Stimulated activated CD8-positive, alpha-beta memory T cell treated with anti-CD3 and anti-CD28 coated beads, Interleukin-4, amount 100 ng/mL, for 4 hours (primary cell): ENCODE data around the gene PRRT1.

Source experiments
- DNase-seq, 2 donors: peaks; one replicate each; pipeline ENCODE4 v3.0.0-alpha.2; 2020; ENCODE audit warnings: low read depth in 2 of 2, low spot score in 1 of 2

Gene PRRT1

GRCh38 chr6:32175711-32176475 lies 24.2 kb upstream of the PRRT1 start, which contains the start of gene AGPAT1:
AGPAT1 (minus strand) TSS chr6:32176084; CDS start chr6:32171496, 4,588 bp downstream.
- DNase-seq = peak; percentile 93 to 95

DNA sequence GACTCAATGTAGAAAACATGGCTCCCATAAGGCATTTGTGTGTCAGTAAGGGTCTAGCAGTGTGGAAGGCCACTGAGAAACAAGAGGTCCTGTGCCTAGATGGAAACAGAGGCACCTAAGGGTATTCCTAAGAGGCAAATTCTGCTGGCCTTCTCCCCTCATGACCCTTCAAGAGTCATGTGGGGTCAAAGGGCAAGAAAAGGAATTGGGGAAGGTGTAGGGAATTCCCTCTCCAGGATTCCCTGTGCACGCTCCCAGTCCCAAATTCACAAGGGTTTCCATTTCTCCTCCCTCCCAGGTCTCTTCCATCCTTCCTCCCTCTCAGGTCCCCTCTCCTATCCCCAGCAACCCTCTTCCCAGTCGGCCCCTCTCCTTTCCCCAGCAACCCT lies 23.6 kb upstream of the PRRT1 start:
- no peak for DNase-seq

GRCh38 chr6:32174416-32174815 lies 22.7 kb upstream of the PRRT1 start:
- no peak for DNase-seq

DNA sequence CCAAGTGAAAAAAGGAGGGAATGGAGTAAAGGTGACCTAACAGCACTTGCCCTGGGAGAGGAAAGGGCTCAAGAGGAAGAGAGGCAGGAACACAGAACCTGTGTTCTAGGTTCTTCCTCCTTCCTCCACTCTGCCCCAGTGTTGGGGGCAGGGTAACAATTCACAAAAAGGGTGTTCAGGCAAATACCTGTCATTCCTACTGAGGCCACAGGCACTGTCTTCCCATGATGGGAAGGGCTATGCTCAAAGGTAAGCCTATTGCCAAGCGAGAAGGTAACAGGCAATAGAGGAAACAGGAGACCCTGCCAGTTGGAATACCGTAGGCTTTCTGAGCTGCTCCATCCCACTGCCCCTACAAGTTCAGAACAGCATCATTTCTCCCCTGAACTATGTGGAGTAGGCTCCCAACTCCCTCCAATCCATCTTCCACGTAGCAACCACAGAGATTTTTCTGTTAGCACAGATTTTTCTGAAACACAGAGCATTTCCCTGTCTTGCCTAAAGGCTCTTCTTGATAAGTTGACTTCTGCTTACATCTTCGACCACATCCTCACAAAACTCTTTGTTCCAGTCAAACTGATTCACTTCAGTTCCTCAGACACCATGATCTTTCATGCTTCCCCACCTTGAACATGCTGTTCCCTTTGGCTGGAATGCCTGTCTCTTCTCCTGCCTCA lies 21.4 kb upstream of the PRRT1 start:
- DNase-seq = no peak

GRCh38 chr6:32171234-32171633 lies 19.5 kb upstream of the PRRT1 start:
- no peak for DNase-seq

DNA sequence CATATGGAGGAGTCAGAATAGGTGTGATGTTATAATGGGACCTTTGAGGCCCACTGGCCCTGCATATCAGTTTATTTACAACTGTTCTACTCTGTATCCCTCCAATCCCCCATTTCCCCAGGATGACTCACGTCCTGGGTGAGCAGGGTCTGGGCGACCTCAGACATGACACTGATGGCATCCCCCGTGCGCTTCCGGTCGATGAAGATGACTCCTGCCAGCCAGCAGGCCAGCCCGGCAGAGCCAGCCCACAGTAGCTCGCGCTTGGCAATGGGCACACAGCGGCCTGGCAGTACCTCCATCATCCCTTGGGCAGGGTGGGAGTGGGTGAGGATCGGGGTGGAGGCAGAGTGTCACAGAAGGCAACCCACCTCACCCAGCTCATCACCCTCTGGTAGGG lies 18.6 kb upstream of the PRRT1 start:
- DNase-seq = no peak

DNA sequence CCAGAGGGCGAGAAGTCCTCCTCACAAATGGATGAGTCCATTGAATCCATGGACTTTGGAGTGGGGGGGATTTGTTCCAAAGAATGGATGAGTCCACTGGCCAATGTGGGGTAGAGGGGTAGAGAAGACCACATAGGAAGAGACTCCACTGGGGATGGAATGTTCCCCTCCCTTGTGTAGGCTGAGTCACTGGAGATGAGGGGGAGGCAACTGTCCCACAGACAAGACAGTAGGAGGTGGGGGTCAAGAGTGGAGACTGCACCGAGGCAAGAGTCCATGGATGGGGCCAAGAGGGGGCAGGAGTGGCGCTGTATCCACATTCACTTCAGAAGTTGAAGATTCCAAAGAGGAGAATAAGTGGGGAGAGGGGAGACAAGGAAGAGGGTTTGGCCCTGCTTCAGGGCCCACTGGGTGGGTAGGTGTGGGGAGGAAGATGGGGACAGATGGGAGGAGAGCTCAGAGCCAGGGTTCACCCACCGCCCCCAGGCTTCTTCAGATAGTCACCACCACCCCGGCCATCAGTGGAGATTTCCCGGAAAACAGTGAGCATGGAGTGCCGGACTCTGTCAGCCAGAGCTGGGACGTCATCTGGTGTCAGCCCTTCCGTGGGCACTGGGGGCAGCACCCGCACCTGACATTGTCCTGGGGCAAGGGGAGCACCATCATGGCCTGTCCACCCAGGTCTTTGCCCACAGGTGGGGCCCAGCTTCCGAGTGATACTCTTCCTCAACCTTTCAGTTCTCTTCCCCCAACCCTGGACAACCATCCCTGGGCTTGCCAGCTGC lies 17.3 kb upstream of the PRRT1 start:
- no peak for DNase-seq

DNA sequence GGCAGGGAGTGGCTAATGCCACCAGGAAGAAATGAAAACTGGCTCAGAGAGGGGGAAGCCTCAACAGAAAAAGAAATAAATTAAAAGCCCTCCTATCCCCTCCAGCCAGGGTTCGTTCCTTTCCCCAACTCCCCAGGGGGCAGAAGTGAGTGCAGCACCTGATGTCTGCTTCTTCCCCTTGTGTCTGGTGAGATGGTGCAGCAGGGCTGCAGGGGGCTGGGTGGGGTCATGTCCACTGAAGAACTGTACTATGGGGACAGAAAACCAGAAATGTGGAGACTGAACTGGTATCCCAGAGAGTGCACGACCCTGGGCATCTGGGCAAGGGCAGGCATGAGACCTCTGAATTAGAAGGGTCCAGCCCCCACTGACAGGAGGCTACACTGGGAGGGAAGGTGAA lies 16.6 kb upstream of the PRRT1 start:
- no peak for DNase-seq

DNA sequence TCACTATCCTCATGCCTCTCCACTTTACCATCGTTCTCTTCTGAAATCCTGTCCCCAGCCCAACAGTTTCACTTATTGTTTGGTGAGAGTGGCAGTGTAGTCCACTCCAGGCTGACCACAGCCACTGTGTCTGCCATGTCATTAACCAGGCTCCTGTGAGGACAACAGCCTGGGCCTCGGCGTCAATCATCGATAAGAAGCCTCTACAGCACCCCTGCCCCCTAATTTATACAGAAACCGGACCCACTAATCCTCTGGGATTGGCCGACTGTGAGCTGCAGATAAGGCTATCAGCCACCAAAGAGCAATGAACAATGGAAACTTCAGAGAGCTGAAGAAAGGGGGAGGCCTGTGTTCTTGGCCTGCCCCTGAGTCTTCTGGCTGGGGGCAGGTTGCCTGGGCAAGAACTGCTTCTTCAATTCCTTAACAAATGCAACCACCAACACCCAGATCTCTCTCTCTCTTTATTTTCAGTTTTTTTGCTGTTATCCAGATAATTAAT lies 16.1 kb upstream of the PRRT1 start:
- DNase-seq = no peak

GRCh38 chr6:32167154-32167760 lies 15.5 kb upstream of the PRRT1 start:
- DNase-seq = no peak

- DNase-seq = no peak
These were observed 14.8 kb upstream of the PRRT1 start for GRCh38 chr6:32166411-32167061.

GRCh38 chr6:32164295-32164694 lies 12.6 kb upstream of the PRRT1 start, which contains the start of gene EGFL8:
EGFL8 (plus strand) TSS chr6:32164595; CDS start chr6:32166166, 1,571 bp downstream.
- no peak for DNase-seq

DNA sequence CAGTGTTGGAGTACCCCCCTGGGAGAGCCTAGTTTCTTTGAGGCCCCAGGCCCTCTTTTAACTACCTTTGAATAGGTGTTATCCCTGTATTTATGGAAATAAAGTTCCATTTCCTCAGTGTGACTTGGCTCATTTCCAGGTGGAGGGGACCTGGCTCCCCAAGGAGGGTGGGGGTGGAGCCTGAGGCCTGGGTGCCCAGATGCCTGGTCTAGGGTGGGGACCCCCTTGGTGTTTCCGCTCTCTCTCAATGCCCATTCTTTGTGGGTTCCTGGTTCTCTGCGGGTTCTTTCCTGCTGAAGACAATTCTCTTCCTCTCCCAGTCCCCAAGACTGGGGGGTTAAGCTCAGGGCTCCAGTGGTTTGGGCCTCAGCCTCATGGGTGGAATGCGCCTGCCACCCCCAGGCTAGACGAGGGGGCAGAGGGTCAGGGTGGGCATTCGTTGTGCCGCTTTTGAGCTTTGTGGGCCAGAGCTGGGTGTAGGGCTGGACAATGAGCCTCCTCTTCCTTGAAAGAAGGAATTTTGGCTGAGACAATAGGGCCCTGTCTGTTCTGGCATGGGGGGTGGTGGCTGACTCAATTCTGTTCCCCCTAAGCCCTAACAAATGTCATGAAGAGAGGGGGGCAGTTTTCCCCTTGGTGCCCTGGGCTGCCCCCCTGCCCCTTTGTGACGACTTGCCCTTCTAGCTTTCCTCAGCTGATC lies 12.0 kb upstream of the PRRT1 start:
- no peak for DNase-seq

DNA sequence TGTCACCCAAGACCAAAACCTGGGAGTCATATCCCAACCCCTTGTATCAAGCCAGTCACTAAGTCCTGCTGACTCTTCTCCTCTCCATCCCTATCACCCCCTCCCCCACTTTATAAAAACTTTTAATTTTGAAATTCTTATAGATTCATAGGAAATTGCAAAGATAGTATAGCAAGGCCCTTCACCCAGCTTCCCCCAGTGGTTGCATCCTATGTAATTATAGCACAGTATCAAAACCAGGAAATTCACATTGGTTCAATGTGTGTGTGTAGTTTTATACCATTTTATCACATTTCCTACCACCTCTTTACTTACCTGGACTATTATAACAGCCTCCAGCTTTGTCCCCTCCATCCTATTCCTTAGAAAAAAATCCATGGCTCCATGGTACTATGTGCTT lies 6.3 kb upstream of the PRRT1 start:
- DNase-seq = no peak

- no peak for DNase-seq
These were observed 5.2 kb upstream of the PRRT1 start for GRCh38 chr6:32156891-32157290.

DNA sequence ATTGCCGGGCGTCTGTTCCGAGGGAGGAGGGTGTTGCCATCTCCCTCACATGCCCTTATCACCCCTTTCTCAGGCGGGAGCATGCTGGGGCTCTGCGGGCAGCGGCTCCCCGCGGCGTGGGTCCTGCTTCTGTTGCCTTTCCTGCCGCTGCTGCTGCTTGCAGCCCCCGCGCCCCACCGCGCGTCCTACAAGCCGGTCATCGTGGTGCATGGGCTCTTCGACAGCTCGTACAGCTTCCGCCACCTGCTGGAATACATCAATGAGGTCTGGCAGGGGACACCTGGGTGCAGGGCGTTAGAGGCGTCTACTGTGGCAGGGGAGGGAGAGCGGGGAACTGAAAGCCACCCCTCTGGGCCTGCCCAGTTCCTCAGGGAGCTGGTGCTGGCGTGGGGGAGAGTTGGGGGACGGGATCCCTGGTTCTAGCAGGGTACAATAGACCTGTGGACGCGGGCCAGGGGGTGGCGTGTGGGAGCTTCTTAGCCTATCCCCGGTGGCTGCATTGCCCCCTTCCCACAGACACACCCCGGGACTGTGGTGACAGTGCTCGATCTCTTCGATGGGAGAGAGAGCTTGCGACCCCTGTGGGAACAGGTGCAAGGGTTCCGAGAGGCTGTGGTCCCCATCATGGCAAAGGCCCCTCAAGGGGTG lies 2.9 kb upstream of the PRRT1 start:
- peak in 1 of 2 donors; percentile 19 for DNase-seq

DNA sequence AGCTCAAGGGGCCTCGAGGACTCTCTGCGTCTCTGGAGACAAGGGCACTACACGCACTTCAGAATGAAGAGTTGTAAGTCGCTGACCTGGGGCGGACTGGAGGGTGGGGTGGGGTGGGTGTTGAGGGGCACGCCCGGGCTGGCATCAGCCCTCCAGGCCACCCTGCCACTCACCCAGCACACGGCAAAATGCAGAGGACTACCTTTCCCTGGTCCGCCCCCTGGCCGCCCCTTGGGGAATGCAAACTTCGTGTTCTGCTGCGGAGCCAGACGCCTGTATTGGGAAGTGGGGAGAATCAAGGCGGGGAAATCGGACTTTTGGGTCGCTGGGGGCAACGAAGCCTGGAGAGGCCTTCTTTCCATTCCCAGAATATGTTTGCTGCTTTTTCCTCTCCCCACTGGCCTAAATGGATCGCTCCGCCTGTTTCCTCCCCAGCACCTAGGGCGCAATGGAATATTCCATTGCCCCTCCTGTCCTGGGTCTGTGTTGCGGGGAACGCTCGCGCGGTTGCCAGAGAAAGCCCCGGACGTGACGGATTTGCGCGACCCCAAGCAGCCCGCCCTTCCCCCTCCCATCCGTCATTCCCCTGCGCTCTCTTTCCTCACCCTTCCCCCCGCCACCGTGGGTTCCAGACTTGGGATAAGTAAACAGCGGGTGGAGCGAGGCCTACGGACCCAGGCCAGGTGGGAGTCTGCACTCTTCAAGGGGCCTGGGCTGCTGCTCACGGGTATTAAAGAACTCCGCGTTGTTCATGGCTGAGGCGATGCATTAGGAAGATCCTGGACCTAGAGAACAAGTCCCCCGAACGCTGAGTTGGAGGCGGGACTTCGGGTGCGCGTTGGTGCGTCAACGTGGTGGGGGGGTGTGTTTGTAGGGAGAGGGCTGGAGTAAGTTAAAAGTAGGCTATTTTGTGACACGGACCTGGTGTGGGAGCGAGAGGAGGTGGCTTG lies 2.1 kb upstream of the PRRT1 start, which contains the start of gene PPT2:
TSS of gene PPT2 (plus strand) at position 578 of the 950 bp plus-strand sequence. CDS start 454 bp downstream, outside the sequence.
- peak in 1 of 2 donors; percentile 58 for DNase-seq
